Ishikawa (cell line): ENCODE results near the gene CCK.

ENCODE experiments used
- CEBPB ChIP-seq: IDR thresholded peaks from 2 replicates; pipeline ENCODE4 v1.6.1; 2012
- CREB1 ChIP-seq: IDR thresholded peaks from 2 replicates; pipeline ENCODE4 v1.6.1; 2012; ENCODE audit warnings: low read depth
- EGR1 ChIP-seq: IDR thresholded peaks from 2 replicates; pipeline ENCODE4 v1.6.1; 2012
- EP300 ChIP-seq: IDR thresholded peaks from 2 replicates; pipeline ENCODE4 v1.6.1; 2012; ENCODE audit warnings: borderline replicate concordance
- FOXM1 ChIP-seq: IDR thresholded peaks from 2 replicates; pipeline ENCODE4 v1.6.1; 2012; ENCODE audit warnings: low read depth, borderline replicate concordance
- MAX ChIP-seq: IDR thresholded peaks from 2 replicates; pipeline ENCODE4 v1.6.1; 2012
- NFIC ChIP-seq: IDR thresholded peaks from 2 replicates; pipeline ENCODE4 v1.6.1; 2012
- RAD21 ChIP-seq: IDR thresholded peaks from 2 replicates; pipeline ENCODE4 v1.6.1; 2012; ENCODE audit warnings: low read depth
- REST ChIP-seq: IDR thresholded peaks from 2 replicates; pipeline ENCODE4 v1.6.1; 2012; ENCODE audit warnings: low read depth, mild to moderate bottlenecking
- TAF1 ChIP-seq: IDR thresholded peaks from 2 replicates; pipeline ENCODE4 v1.6.1; 2012; ENCODE audit warnings: low read depth, mild to moderate bottlenecking
- TCF12 ChIP-seq: IDR thresholded peaks from 2 replicates; pipeline ENCODE4 v1.6.1; 2012; ENCODE audit warnings: low read depth
- TEAD4 ChIP-seq: IDR thresholded peaks from 2 replicates; pipeline ENCODE4 v1.6.1; 2012
- USF1 ChIP-seq: IDR thresholded peaks from 2 replicates; pipeline ENCODE4 v1.6.1; 2012
- YY1 ChIP-seq: IDR thresholded peaks from 2 replicates; pipeline ENCODE4 v1.6.1; 2012; ENCODE audit warnings: low read depth
- ZBTB7A ChIP-seq: IDR thresholded peaks from 2 replicates; pipeline ENCODE4 v1.6.1; 2012; ENCODE audit warnings: low read depth

Gene CCK

GRCh38 chr3:42270561-42270960, 4.6 kb upstream of the CCK start:
- TF ChIP-seq MAX (no peak), ZBTB7A (no peak), REST (no peak), YY1 (no peak), TCF12 (no peak), TAF1 (no peak), NFIC (no peak), EGR1 (no peak), RAD21 (no peak), CREB1 (no peak), USF1 (no peak), FOXM1 (no peak), TEAD4 (no peak), CEBPB (no peak), EP300 (no peak)

GRCh38 chr3:42269647-42270046, 3.7 kb upstream of the CCK start:
- TF ChIP-seq EGR1, result no peak

- TF ChIP-seq REST (no peak), TCF12 (no peak), FOXM1 (no peak), ZBTB7A (no peak), YY1 (no peak), EP300 (no peak), TEAD4 (no peak), EGR1 (no peak), NFIC (no peak), RAD21 (no peak), CEBPB (no peak), MAX (no peak), TAF1 (no peak), CREB1 (no peak), USF1 (no peak)
These were observed 1.9 kb upstream of the CCK start for GRCh38 chr3:42267878-42268277.

- TF ChIP-seq TEAD4, result no peak
- no peak for TF ChIP-seq CREB1
- no peak for TF ChIP-seq REST
- no peak for TF ChIP-seq CEBPB
- TF ChIP-seq YY1, result no peak
- TF ChIP-seq TCF12, result no peak
These were observed 660 bp downstream of the CCK start for GRCh38 chr3:42265059-42265991.
